ENCODE results near the gene C1orf116.
A peak's percentile ranks its signal among the peaks of the same experiment; 100 is the strongest.

C1orf116 gene

GRCh38 chr1:207052911-207053769 lies 20.6 kb upstream of the C1orf116 start, which contains the start of gene PFKFB2:
Gene PFKFB2, plus strand, starts transcription at chr1:207053275. Its CDS starts 1,443 bp downstream, at chr1:207054718.
- Histone ChIP-seq H3K27me3 (no peaks in the 10 kb centered on the region), H3K9me3 (no peaks in the 10 kb centered on the region), H3K27ac (peak within 1 kb of the TSS; percentile 92), H3K36me3 (peaks cover 14% of the 10 kb centered on the region), H3K4me3 (ENCODE audit: low read depth in 1 of 2, low read length in 1 of 2) (peak within 1 kb of the TSS; percentile 72 to 82), H3K4me1 (ENCODE audit: control insufficient read depth in 1 of 2, insufficient read depth in 1 of 2, low read depth in 1 of 2, low read length in 1 of 2) (peaks cover 85 to 91% of the 10 kb centered on the region in 2 experiments)
- TF ChIP-seq CTCF (IDR thresholded peaks at IDR 0.05), result peak; percentile 84

- H3K27me3 ChIP-seq, result no peaks in the 10 kb centered on the region
- peaks cover 21% of the 10 kb centered on the region for H3K36me3 ChIP-seq
- H3K4me1 ChIP-seq (ENCODE audit: control insufficient read depth in 1 of 2, insufficient read depth in 1 of 2, low read depth in 1 of 2, low read length in 1 of 2), result peaks cover 83 to 88% of the 10 kb centered on the region in 2 experiments
- no peak for TF ChIP-seq CTCF (IDR thresholded peaks at IDR 0.05)
- peak within 1 kb of the TSS; percentile 92 for H3K27ac ChIP-seq
- peak within 1 kb of the TSS; percentile 90 to 99 for H3K4me3 ChIP-seq (ENCODE audit: low read depth in 1 of 2, low read length in 1 of 2)
- H3K9me3 ChIP-seq, result no peaks in the 10 kb centered on the region
Observed at GRCh38 chr1:207051191-207051943, 18.8 kb upstream of the C1orf116 start, which contains the start of gene YOD1. Gene YOD1, minus strand, starts transcription at chr1:207051208. Its CDS starts 178 bp downstream, at chr1:207051030.

GRCh38 chr1:207050480-207051190 lies 18.1 kb upstream of the C1orf116 start:
- no peak for TF ChIP-seq CTCF (IDR thresholded peaks at IDR 0.05)
- peaks cover 22% of the 10 kb centered on the region for H3K36me3 ChIP-seq
- peak overlapping the region; percentile 90 to 99 for H3K4me3 ChIP-seq (ENCODE audit: low read depth in 1 of 2, low read length in 1 of 2)
- no peaks in the 10 kb centered on the region for H3K9me3 ChIP-seq
- peak overlapping the region; percentile 92 for H3K27ac ChIP-seq
- peaks cover 79 to 88% of the 10 kb centered on the region in 2 experiments for H3K4me1 ChIP-seq (ENCODE audit: control insufficient read depth in 1 of 2, insufficient read depth in 1 of 2, low read depth in 1 of 2, low read length in 1 of 2)
- H3K27me3 ChIP-seq, result no peaks in the 10 kb centered on the region

- Histone ChIP-seq H3K27ac (peak overlapping the region; percentile 92), H3K36me3 (peaks cover 25% of the 10 kb centered on the region), H3K9me3 (no peaks in the 10 kb centered on the region), H3K4me1 (ENCODE audit: control insufficient read depth in 1 of 2, insufficient read depth in 1 of 2, low read depth in 1 of 2, low read length in 1 of 2) (peaks cover 72 to 83% of the 10 kb centered on the region in 2 experiments), H3K4me3 (ENCODE audit: low read depth in 1 of 2, low read length in 1 of 2) (peak overlapping the region; percentile 90 to 99), H3K27me3 (no peaks in the 10 kb centered on the region)
- peak; percentile 79 for TF ChIP-seq CTCF (IDR thresholded peaks at IDR 0.05)
Observed at GRCh38 chr1:207049974-207050391, 17.4 kb upstream of the C1orf116 start.

GRCh38 chr1:207049514-207049913 lies 17.0 kb upstream of the C1orf116 start:
- Histone ChIP-seq H3K27ac (peak overlapping the region; percentile 92), H3K9me3 (no peaks in the 10 kb centered on the region), H3K36me3 (peaks cover 25% of the 10 kb centered on the region), H3K4me1 (ENCODE audit: control insufficient read depth in 1 of 2, insufficient read depth in 1 of 2, low read depth in 1 of 2, low read length in 1 of 2) (peaks cover 68 to 78% of the 10 kb centered on the region in 2 experiments), H3K27me3 (no peaks in the 10 kb centered on the region), H3K4me3 (ENCODE audit: low read depth in 1 of 2, low read length in 1 of 2) (peak overlapping the region; percentile 90 to 99)
- TF ChIP-seq CTCF (IDR thresholded peaks at IDR 0.05), result no peak

Data from neutrophil (primary cell).